HG02943 (cell line): ENCODE data around the gene PTPRE.
A peak's percentile ranks its signal among the peaks of the same experiment; 100 is the strongest.

Experiments used
- ATAC-seq: cut with Tn5 transposase; IDR thresholded peaks from one replicate; pipeline ENCODE4 v1.9.1; 2021; ENCODE audit warnings: mild to moderate bottlenecking, low read depth, moderate library complexity; ENCODE audit not compliant: unreplicated experiment

The PTPRE gene

GRCh38 chr10:128064970-128065580 is 158.2 kb downstream of the PTPRE start:
- peak; percentile 36 for ATAC-seq

- ATAC-seq, result no peak
Observed at GRCh38 chr10:128065881-128066534, 159.1 kb downstream of the PTPRE start.

GRCh38 chr10:128066870-128067382 is 160.0 kb downstream of the PTPRE start:
- ATAC-seq, result no peak

GRCh38 chr10:128067691-128068397 is 160.9 kb downstream of the PTPRE start:
- no peak for ATAC-seq

- no peak for ATAC-seq
Observed at GRCh38 chr10:128068398-128069285, 161.7 kb downstream of the PTPRE start.

- ATAC-seq, result peak; percentile 46
Observed at GRCh38 chr10:128069351-128070051, 162.6 kb downstream of the PTPRE start.

GRCh38 chr10:128070161-128070560 is 163.3 kb downstream of the PTPRE start:
- ATAC-seq, result no peak

GRCh38 chr10:128070721-128071416 is 164.0 kb downstream of the PTPRE start:
- no peak for ATAC-seq

GRCh38 chr10:128071417-128071782 is 164.5 kb downstream of the PTPRE start:
- no peak for ATAC-seq

- no peak for ATAC-seq
Observed at GRCh38 chr10:128072046-128072445, 165.1 kb downstream of the PTPRE start.

- no peak for ATAC-seq
Observed at GRCh38 chr10:128072941-128073645, 166.2 kb downstream of the PTPRE start.

- ATAC-seq, result no peak
Observed at GRCh38 chr10:128073890-128074289, 167.0 kb downstream of the PTPRE start.

- ATAC-seq, result no peak
Observed at GRCh38 chr10:128074589-128074988, 167.7 kb downstream of the PTPRE start.

GRCh38 chr10:128077155-128077875 is 170.4 kb downstream of the PTPRE start:
- ATAC-seq, result no peak

GRCh38 chr10:128078136-128078969 is 171.4 kb downstream of the PTPRE start:
- no peak for ATAC-seq

- no peak for ATAC-seq
Observed at GRCh38 chr10:128080231-128080630, 173.3 kb downstream of the PTPRE start.

- ATAC-seq, result no peak
Observed at GRCh38 chr10:128080641-128081040, 173.7 kb downstream of the PTPRE start.
